ENCODE results near the gene FMNL2. TPM values are rescaled to one million over a fixed set of nuclear protein-coding genes. Genes with fewer than 3 reads are reported as not detected.

FMNL2 gene
- total RNA-seq, 1 donor from 2014 or later, result 166 TPM

DNA sequence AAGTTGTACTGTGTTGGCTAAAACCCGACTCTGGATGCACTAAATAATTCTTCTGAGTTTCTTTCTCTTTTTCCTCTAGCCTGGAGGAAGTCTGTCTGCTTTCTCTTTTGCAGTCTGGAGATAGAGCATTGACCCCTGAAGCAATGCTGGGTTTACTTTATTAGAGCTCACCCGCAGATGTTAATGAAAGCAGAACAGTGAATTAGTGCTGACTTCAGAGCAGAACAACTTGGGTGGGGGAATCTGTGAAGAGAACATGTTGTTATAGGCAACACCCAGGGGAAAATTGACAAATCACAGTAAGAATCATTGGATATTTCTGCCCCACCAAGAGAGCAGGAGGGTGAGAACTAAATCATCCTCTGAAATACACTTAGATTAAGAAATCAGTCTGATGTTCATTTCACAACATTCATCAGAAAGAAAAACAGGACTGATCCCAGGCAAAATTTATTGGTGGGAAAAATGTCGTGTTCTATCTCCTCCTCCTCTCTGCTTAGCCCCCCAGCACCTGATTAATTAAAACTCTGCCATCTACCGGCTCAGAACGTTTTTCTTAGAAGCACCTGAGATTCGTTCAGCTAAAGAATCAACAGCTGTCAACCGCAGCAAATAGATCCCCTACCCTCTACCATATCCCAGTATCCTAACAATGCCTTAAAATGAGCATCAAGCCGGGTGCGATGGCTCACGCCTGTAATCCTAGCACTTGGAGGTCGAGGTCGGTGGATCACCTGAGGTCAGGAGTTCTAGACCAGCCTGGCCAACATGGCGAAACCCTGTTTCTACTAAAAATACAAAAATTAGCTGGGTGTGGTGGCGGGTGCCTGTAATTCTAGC, 165.1 kb downstream of the FMNL2 start:
- peaks cover 39% of the 10 kb centered on the region for H3K4me1 Mint-ChIP-seq (ENCODE audit: low read depth, unreplicated experiment)
- no peak for TF ChIP-seq CTCF (IDR thresholded peaks at IDR 0.05; ENCODE audit: partially characterized antibody, unreplicated experiment)
- H3K27ac Mint-ChIP-seq (ENCODE audit: unreplicated experiment), result peak overlapping the region; percentile 30
- DNase-seq, result no peak
- H3K27me3 Mint-ChIP-seq (ENCODE audit: unreplicated experiment), result peaks cover 5% of the 10 kb centered on the region
- H3K9me3 Mint-ChIP-seq (ENCODE audit: unreplicated experiment), result peaks cover 20% of the 10 kb centered on the region
- H3K4me3 Mint-ChIP-seq (ENCODE audit: unreplicated experiment), result peak overlapping the region; percentile 45
- H3K36me3 Mint-ChIP-seq (ENCODE audit: unreplicated experiment), result no peaks in the 10 kb centered on the region

GRCh38 chr2:152500772-152501171, 165.8 kb downstream of the FMNL2 start:
- H3K4me3 Mint-ChIP-seq (ENCODE audit: unreplicated experiment), result no peak overlapping the region
- H3K4me1 Mint-ChIP-seq (ENCODE audit: low read depth, unreplicated experiment), result peaks cover 39% of the 10 kb centered on the region
- H3K27me3 Mint-ChIP-seq (ENCODE audit: unreplicated experiment), result peaks cover 5% of the 10 kb centered on the region
- no peak overlapping the region for H3K27ac Mint-ChIP-seq (ENCODE audit: unreplicated experiment)
- H3K9me3 Mint-ChIP-seq (ENCODE audit: unreplicated experiment), result peaks cover 18% of the 10 kb centered on the region
- DNase-seq, result no peak
- TF ChIP-seq CTCF (IDR thresholded peaks at IDR 0.05; ENCODE audit: partially characterized antibody, unreplicated experiment), result no peak
- H3K36me3 Mint-ChIP-seq (ENCODE audit: unreplicated experiment), result no peaks in the 10 kb centered on the region

GRCh38 chr2:152501666-152502065, 166.7 kb downstream of the FMNL2 start:
- Mint-ChIP-seq H3K36me3 (ENCODE audit: unreplicated experiment) (no peaks in the 10 kb centered on the region), H3K4me3 (ENCODE audit: unreplicated experiment) (no peak overlapping the region), H3K27me3 (ENCODE audit: unreplicated experiment) (peaks cover 5% of the 10 kb centered on the region), H3K27ac (ENCODE audit: unreplicated experiment) (no peak overlapping the region), H3K9me3 (ENCODE audit: unreplicated experiment) (peaks cover 18% of the 10 kb centered on the region), H3K4me1 (ENCODE audit: low read depth, unreplicated experiment) (peaks cover 39% of the 10 kb centered on the region)
- no peak for TF ChIP-seq CTCF (IDR thresholded peaks at IDR 0.05; ENCODE audit: partially characterized antibody, unreplicated experiment)
- no peak for DNase-seq

DNA sequence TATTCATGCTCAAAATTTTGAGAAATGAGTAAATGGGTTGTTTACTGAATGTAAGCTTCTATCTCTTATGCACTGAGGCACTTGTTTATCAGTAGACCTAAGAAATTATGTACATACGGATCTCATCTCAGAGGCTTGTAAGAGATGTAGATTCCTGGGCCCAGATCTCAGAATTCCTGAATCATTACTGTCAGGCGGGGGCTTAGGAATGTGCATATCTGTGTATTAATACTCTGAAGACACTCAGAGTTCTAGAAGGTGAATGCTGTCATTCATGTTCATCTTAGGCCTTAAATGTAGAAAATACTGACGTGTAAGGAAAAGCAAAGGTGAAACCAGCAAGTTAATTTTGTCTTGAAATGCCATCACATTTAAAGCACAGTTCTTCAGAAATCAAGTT, 169.6 kb downstream of the FMNL2 start:
- H3K9me3 Mint-ChIP-seq (ENCODE audit: unreplicated experiment), result peaks cover 18% of the 10 kb centered on the region
- no peak overlapping the region for H3K27ac Mint-ChIP-seq (ENCODE audit: unreplicated experiment)
- H3K4me3 Mint-ChIP-seq (ENCODE audit: unreplicated experiment), result no peak overlapping the region
- DNase-seq, result no peak
- no peak for TF ChIP-seq CTCF (IDR thresholded peaks at IDR 0.05; ENCODE audit: partially characterized antibody, unreplicated experiment)
- no peaks in the 10 kb centered on the region for H3K36me3 Mint-ChIP-seq (ENCODE audit: unreplicated experiment)
- peaks cover 36% of the 10 kb centered on the region for H3K4me1 Mint-ChIP-seq (ENCODE audit: low read depth, unreplicated experiment)
- peaks cover 7% of the 10 kb centered on the region for H3K27me3 Mint-ChIP-seq (ENCODE audit: unreplicated experiment)

DNA sequence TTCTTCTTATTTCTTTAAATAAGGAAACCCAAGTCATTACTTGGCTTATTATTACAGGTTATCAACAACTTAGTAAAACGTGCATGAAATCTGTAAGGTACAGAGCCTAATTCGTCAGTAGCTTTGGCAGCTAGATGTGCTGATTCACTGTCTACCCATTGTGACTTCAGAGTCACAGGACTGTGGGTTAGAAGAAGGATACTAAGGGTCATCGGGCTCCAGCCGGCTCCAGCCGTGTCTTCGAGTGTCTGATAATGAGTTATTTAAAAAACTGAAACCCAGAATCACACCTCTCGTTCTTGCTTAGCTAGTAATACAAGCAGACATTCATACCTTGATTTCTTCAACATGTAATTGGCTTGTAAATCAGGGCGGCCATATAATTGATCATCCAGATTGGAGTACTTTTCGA, 170.5 kb downstream of the FMNL2 start:
- peaks cover 7% of the 10 kb centered on the region for H3K27me3 Mint-ChIP-seq (ENCODE audit: unreplicated experiment)
- no peak overlapping the region for H3K4me3 Mint-ChIP-seq (ENCODE audit: unreplicated experiment)
- H3K27ac Mint-ChIP-seq (ENCODE audit: unreplicated experiment), result no peak overlapping the region

More for the DNA sequence above, 170.5 kb downstream of the FMNL2 start:
- no peak for DNase-seq
- no peak for TF ChIP-seq CTCF (IDR thresholded peaks at IDR 0.05; ENCODE audit: partially characterized antibody, unreplicated experiment)
- Mint-ChIP-seq H3K9me3 (ENCODE audit: unreplicated experiment) (peaks cover 15% of the 10 kb centered on the region), H3K36me3 (ENCODE audit: unreplicated experiment) (no peaks in the 10 kb centered on the region), H3K4me1 (ENCODE audit: low read depth, unreplicated experiment) (peaks cover 28% of the 10 kb centered on the region)

Data from glutamatergic neuron (in vitro differentiated cells).